Activated CD8-positive, alpha-beta T cell treated with anti-CD3 and anti-CD28 coated beads for 36 hours (primary cell): ENCODE data around the gene ANGPTL8. TPM values are rescaled to one million over a fixed set of nuclear protein-coding genes. Genes with fewer than 3 reads are reported as not detected.

ENCODE experiments used
- ATAC-seq: fragments of 200-7000 bp; cut with Tn5 transposase; one replicate; pipeline ENCODE4 v1.10.0; 2021; ENCODE audit warnings: mild to moderate bottlenecking, moderate library complexity
- CTCF ChIA-PET: fragments of 350-600 bp; sonication (Branson Sonifier 250); formaldehyde crosslinking; loops from one replicate; lab custom pipeline; 2021; ENCODE audit warnings: antibody characterized with exemption; lab: Charles Lee
- POLR2A ChIA-PET: fragments of 350-600 bp; sonication (Branson Sonifier 250); formaldehyde crosslinking; loops from one replicate; lab custom pipeline; 2021; ENCODE audit warnings: antibody characterized with exemption; lab: Charles Lee
- DNase-seq: peaks from one replicate; pipeline ENCODE4 v3.0.0-alpha.2; 2020
- H3K27ac Mint-ChIP-seq: one replicate; pipeline ENCODE4 v1.8.0; 2021; ENCODE audit warnings: mild to moderate bottlenecking, mixed read lengths
- H3K27me3 Mint-ChIP-seq: one replicate; pipeline ENCODE4 v1.8.0; 2021; ENCODE audit warnings: mixed read lengths
- H3K36me3 Mint-ChIP-seq: one replicate; pipeline ENCODE4 v1.8.0; 2021; ENCODE audit warnings: low read depth, mixed read lengths
- H3K4me1 Mint-ChIP-seq: one replicate; pipeline ENCODE4 v1.8.0; 2021; ENCODE audit warnings: low read depth, mixed read lengths
- H3K4me3 Mint-ChIP-seq: one replicate; pipeline ENCODE4 v1.8.0; 2021; ENCODE audit warnings: mild to moderate bottlenecking, moderate library complexity, mixed read lengths
- H3K9me3 Mint-ChIP-seq: one replicate; pipeline ENCODE4 v1.8.0; 2021; ENCODE audit warnings: mixed read lengths
- CTCF ChIP-seq: fragments of 200-600 bp; IDR thresholded peaks from one replicate; pipeline ENCODE4 v1.8.0; 2022; ENCODE audit warnings: antibody characterized with exemption, mild to moderate bottlenecking
- intact Hi-C: fragments of 100-400 bp; cut with micrococcal nuclease; formaldehyde crosslinking; loops from one replicate; pipeline ENCODE4 v1.10.0; 2022
- total RNA-seq, 2 experiments: library from RNA; stranded (reverse); gene quantifications; one replicate each; pipeline ENCODE4 v1.2.3, GENCODE V29; 2021

The ANGPTL8 gene
- total RNA-seq, 2 experiments from 2014 or later: not detected

- ChIA-PET CTCF (interaction anchor here (0.8 kb wide), 1 partner anchor 101 kb away, joined by 3 read pairs; no protein-coding TSS in a partner anchor), POLR2A (interaction anchor here (1.1 kb wide), 1 partner anchor 10 kb away, joined by 3 read pairs; no protein-coding TSS in a partner anchor)
- ATAC-seq: no peak
- Mint-ChIP-seq H3K27ac (no peak overlapping the region), H3K4me3 (no peak overlapping the region), H3K4me1 (peaks cover 8% of the 10 kb centered on the region), H3K27me3 (peaks cover 23% of the 10 kb centered on the region), H3K9me3 (peaks cover 4% of the 10 kb centered on the region), H3K36me3 (no peaks in the 10 kb centered on the region)
- intact Hi-C loops: no loop called here
- DNase-seq: no peak
- no peak for TF ChIP-seq CTCF
These were observed 42.1 kb downstream of the ANGPTL8 start for GRCh38 chr19:11281356-11282049.

DNA sequence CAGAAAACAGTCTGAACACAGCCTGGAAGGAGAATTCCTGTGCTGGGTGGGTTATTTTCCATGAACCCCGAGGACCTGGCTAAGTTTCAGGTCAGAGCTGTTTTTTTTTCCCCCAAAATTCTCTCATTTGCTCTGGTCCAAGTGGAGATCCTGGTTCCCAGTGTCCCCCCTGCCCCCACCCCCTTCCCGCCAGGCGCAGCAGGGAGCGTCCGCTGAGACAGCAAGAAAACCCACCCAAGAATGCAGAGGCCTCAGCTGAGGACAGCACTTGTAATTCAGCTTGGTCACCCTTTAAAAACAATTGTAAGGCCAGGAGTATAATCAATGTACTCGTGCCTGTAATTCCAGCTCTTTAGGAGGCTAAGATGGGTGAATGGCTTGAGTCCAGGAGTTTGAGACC is 45.1 kb downstream of the ANGPTL8 start:
- DNase-seq (no peak), ATAC-seq (no peak)
- POLR2A ChIA-PET: no interaction called here
- peaks cover 5% of the 10 kb centered on the region for H3K4me1 Mint-ChIP-seq
- intact Hi-C loops: no loop called here
- no peak for TF ChIP-seq CTCF
- CTCF ChIA-PET: no interaction called here
- peaks cover 2% of the 10 kb centered on the region for H3K9me3 Mint-ChIP-seq
- H3K27me3 Mint-ChIP-seq: peaks cover 22% of the 10 kb centered on the region
- no peak overlapping the region for H3K27ac Mint-ChIP-seq
- no peak overlapping the region for H3K4me3 Mint-ChIP-seq
- no peaks in the 10 kb centered on the region for H3K36me3 Mint-ChIP-seq

DNA sequence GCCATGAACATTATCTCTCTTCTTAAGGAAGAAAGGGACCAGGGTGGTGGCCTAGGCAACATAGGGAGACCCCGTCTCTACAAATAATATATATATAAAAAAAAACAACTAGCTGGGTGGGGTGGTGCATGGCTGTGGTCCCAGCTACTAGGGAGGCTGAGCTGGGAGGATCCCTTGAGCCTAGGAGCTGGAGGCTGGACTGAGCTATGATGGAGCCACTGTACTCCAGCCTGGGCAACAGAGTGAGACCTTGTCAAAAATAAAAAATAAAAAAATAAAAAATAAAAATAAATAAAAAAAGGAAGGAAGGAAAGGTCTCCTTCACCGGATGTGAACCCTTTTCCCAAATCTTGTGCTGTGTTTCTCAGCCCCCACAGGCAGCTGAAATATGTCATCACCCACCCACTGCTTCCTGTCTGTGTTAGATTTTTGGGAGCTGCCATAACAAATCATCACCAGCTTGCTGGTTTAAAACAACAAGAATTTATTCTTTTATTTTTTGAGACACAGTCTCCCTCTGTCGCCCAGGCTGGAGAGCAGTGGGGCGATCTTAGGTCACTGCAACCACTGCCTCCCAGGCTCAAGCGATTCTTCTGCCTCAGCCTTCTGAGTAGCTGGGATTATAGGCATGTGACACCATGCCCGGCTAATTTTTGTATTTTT is 47.0 kb downstream of the ANGPTL8 start:
- no peaks in the 10 kb centered on the region for H3K9me3 Mint-ChIP-seq
- H3K4me3 Mint-ChIP-seq: no peak overlapping the region
- ATAC-seq (no peak), DNase-seq (peak; percentile 10)
- H3K27ac Mint-ChIP-seq: no peak overlapping the region
- intact Hi-C loops: no loop called here
- no peaks in the 10 kb centered on the region for H3K36me3 Mint-ChIP-seq
- ChIA-PET CTCF (interaction anchor here (0.7 to 1.6 kb wide), 2 partner anchors 12 to 42 kb away, joined by 3 to 6 read pairs; no protein-coding TSS in a partner anchor), POLR2A (interaction anchor here (0.7 kb wide), 1 partner anchor 20 kb away, joined by 3 read pairs; no protein-coding TSS in a partner anchor)
- no peaks in the 10 kb centered on the region for H3K4me1 Mint-ChIP-seq
- no peak for TF ChIP-seq CTCF
- H3K27me3 Mint-ChIP-seq: peaks cover 22% of the 10 kb centered on the region

GRCh38 chr19:11288349-11288748 is 48.9 kb downstream of the ANGPTL8 start:
- Mint-ChIP-seq H3K27ac (no peak overlapping the region), H3K4me3 (no peak overlapping the region), H3K36me3 (no peaks in the 10 kb centered on the region), H3K4me1 (peaks cover 1% of the 10 kb centered on the region), H3K27me3 (peaks cover 15% of the 10 kb centered on the region), H3K9me3 (no peaks in the 10 kb centered on the region)
- no peak for ATAC-seq
- intact Hi-C loops: no loop called here
- TF ChIP-seq CTCF: peak; percentile 18
- CTCF ChIA-PET: no interaction called here
- POLR2A ChIA-PET: no interaction called here
- DNase-seq: no peak

- Mint-ChIP-seq H3K4me3 (no peak overlapping the region), H3K9me3 (no peaks in the 10 kb centered on the region), H3K4me1 (peaks cover 10% of the 10 kb centered on the region), H3K27me3 (peaks cover 24% of the 10 kb centered on the region), H3K36me3 (no peaks in the 10 kb centered on the region), H3K27ac (no peak overlapping the region)
- CTCF ChIA-PET: interaction anchor here (1.0 to 1.6 kb wide), 2 partner anchors 90 to 192 kb away, joined by 3 to 4 read pairs; no protein-coding TSS in a partner anchor
- ATAC-seq (no peak), DNase-seq (no peak)
- POLR2A ChIA-PET: no interaction called here
- no peak for TF ChIP-seq CTCF
- intact Hi-C loops: loop anchor here (10.0 kb wide), 1 partner anchor 185 kb away; no protein-coding TSS in a partner anchor
These were observed 50.8 kb downstream of the ANGPTL8 start for GRCh38 chr19:11290256-11290655.
